GM19099 (cell line): ENCODE results near the gene RHBDF1.
A peak's percentile ranks its signal among the peaks of the same experiment; 100 is the strongest.

Experiments
- POLR2A ChIP-seq: IDR thresholded peaks from 3 replicates; pipeline ENCODE4 v1.6.1; 2011; ENCODE audit warnings: low read depth; ENCODE audit not compliant: insufficient read length; ENCODE audit errors: extremely low read depth

The RHBDF1 gene

DNA sequence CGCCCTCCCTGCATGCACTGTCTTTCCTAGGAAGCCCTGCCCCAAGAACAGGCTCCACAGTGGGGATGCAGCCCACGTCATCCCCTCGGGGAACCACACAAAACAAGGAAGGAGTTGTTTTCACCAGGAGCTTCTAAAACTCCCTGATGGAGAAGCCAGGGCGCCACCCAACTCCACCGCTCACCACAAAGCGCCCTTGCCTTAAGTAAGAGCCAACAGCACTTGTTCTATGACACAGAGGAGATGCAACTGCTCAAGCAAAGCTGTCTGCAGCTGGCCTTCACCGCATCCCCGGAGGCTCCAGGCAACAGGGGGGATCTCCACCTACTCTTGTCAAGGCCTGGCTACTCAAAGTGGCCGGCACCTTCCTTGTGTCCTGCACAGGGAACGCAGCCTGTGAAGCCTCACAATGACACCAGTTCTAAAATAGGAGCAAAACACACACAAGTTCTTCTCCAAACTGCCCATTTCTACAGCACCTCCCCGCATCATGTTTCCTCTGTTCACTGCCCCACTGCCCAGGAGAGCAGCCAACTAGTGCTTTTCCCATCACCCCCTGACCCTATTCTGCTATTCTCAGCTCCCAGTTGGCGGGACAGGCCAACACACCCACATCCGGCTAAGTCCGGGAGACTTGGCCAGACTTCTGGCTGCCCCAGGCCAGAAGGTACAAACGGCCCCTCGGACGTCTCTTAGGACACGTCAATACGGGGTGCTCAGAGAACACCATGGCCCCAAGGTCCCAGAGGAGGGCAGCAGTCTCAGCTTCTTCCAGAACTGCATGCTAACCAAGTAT, 29.8 kb upstream of the RHBDF1 start:
- no peak for TF ChIP-seq POLR2A

GRCh38 chr16:101586-101985, 29.2 kb upstream of the RHBDF1 start:
- no peak for TF ChIP-seq POLR2A

GRCh38 chr16:100989-101388, 28.6 kb upstream of the RHBDF1 start:
- no peak for TF ChIP-seq POLR2A

- TF ChIP-seq POLR2A = no peak
These were observed 25.4 kb upstream of the RHBDF1 start for GRCh38 chr16:97822-98221.

DNA sequence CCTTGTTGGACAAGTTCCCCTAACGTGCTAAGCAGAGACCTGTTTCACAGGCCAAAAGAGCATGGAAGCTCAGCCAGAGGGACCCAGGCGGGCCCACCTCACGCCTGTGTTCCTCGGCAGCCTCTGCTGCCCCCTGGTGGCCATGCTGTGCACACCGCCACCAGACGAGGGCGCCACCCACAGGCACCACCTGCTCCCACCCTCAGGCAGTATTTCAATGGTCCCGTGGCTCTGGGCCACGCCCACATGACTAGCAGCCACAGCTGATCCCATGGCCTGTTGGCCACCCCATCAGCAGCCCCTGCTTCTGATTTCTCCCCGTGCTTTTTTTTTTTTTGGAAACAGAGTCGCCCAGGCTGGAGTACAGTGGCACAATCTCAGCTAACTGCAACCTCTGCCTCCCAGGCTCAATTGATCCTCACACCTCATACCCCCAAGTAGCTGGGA, 24.5 kb upstream of the RHBDF1 start:
- TF ChIP-seq POLR2A = no peak

DNA sequence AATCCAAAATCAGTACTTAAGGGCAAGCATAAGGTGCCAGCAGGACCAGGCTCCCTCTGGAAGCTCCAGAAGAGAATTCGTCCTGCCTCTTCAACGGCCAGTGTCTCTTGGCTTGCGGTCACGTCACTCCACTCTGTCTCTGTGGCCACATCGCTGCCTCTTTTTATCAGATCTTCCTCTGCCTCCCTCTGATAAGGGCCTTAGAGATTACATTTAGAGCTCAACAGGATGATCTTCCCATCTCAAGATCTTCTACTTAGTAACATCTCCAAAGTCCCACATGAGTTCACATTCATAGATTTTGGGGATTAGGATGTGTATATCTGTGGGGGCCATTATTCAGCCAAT, 22.5 kb upstream of the RHBDF1 start:
- TF ChIP-seq POLR2A = no peak

GRCh38 chr16:92431-93339, 20.3 kb upstream of the RHBDF1 start:
- TF ChIP-seq POLR2A = no peak

DNA sequence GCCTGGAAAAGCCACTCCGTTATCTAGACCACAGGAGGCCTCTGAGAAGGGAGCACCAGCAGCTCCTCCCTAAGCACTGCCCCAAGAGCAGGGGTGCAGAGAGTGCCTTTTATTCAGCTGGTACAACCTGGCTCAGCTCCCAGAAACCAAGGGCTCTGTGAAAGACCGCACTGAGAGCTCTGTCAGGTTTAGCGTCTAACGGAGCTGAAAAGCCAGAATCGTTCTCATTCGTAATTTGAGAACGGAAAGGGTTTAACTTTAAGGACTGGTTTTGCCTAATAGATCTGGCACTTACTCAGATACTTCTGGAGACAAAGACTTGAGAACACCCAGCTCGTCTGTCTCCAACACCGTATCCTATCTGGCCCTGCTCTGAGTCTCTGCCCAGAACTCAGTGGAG, 19.1 kb upstream of the RHBDF1 start:
- no peak for TF ChIP-seq POLR2A

GRCh38 chr16:89391-90302, 17.2 kb upstream of the RHBDF1 start:
- peak; percentile 13 for TF ChIP-seq POLR2A

- no peak for TF ChIP-seq POLR2A
These were observed 16.2 kb upstream of the RHBDF1 start for GRCh38 chr16:88613-89012.

- no peak for TF ChIP-seq POLR2A
These were observed 14.1 kb upstream of the RHBDF1 start for GRCh38 chr16:86483-86952.

- no peak for TF ChIP-seq POLR2A
These were observed 13.4 kb upstream of the RHBDF1 start for GRCh38 chr16:85865-86264.

GRCh38 chr16:85407-85782, 13.0 kb upstream of the RHBDF1 start:
- TF ChIP-seq POLR2A = no peak

DNA sequence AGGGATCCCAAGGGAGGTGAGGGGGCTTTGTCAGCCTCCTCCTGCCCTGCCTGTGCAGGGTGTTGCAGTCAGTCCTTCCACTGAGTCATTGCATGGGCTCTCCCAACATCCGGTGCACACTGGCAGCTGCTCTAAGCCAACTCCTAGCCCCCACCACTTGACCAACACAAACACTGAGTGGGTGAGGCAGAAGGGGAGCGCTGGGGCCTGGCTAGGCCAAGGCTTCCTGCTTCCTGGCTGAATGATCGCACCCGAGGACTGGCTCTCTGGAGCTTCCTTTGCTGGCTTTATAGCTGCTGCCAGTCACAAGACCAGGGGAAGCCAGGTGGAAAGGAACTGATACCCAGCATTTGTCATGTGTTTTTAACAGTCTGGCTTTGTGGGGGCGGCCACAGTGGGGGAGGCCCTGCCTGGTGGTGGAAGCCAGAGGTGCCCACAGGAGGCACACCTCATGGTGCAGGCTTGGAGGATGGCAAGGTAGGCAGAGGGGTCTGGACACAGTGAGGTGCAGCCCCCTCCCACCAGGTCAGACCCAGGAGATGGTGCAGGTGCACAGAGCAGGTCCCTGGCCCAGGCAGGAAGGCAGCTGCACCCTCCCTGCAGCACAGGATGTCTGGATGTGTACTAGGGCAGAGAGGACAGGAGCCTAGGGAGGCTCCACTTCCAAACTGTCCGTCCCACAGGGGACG, 12.4 kb upstream of the RHBDF1 start:
- TF ChIP-seq POLR2A = peak; percentile 20
